Endothelial cell of umbilical vein (primary cell): ENCODE results near the gene RAB4B. TPM values are rescaled to one million over a fixed set of nuclear protein-coding genes. Genes with fewer than 3 reads are reported as not detected.

ENCODE experiments used
- BruUV-seq: library from RNA; stranded (reverse); fragments of 400-500 nt; replicated peaks from 2 replicates; lab custom pipeline; 2021; lab: Mats Ljungman, UMichigan
- CTCF ChIA-PET: fragments of 300-600, 350-600 bp; sonication (Branson Sonifier 250); formaldehyde crosslinking; loops from one replicate; lab custom pipeline; 2021; ENCODE audit warnings: antibody characterized with exemption, inconsistent platforms; lab: Charles Lee
- POLR2A ChIA-PET: fragments of 300-600, 350-600 bp; sonication (Branson Sonifier 250); formaldehyde crosslinking; loops from one replicate; lab custom pipeline; 2021; ENCODE audit warnings: antibody characterized with exemption, inconsistent platforms; lab: Charles Lee
- DNase-seq: peaks from one replicate; pipeline ENCODE4 v3.0.0-alpha.2; 2011; ENCODE audit warnings: low read depth, low spot score
- FAIRE-seq: peaks from 2 replicates; lab custom pipeline; 2011; peaks lifted over from hg19 to GRCh38; lab: Jason Lieb, UNC
- H2AFZ ChIP-seq: 2 replicates; pipeline ENCODE4 v1.6.0; 2012; ENCODE audit warnings: low read depth, low read length, control low read depth, inconsistent platforms
- H3K27ac ChIP-seq: 2 replicates; pipeline ENCODE4 v1.5.1; 2011; ENCODE audit warnings: low read depth, mild to moderate bottlenecking, control low read depth, low read length, moderate library complexity; ENCODE audit not compliant: insufficient read depth
- H3K27me3 ChIP-seq, 2 experiments: 2 replicates each; pipeline versions ENCODE4 v1.6.0 to v1.6.1; 2011; ENCODE audit warnings: low read length in 2 of 2, mixed read lengths in 1 of 2; ENCODE audit not compliant: control insufficient read depth in 2 of 2, insufficient read depth in 2 of 2
- H3K36me3 ChIP-seq, 2 experiments: 2 replicates in 1 of 2; 3 replicates in 1 of 2; pipeline ENCODE4 v1.5.1; 2011; ENCODE audit warnings: low read length in 2 of 2, mild to moderate bottlenecking in 1 of 2, moderate library complexity in 1 of 2; ENCODE audit not compliant: control insufficient read depth in 2 of 2, insufficient read depth in 2 of 2; ENCODE audit errors: extremely low read depth in 1 of 2
- H3K4me1 ChIP-seq: 3 replicates; pipeline ENCODE4 v1.5.1; 2011; ENCODE audit warnings: mild to moderate bottlenecking, low read length; ENCODE audit not compliant: control insufficient read depth, insufficient read depth; ENCODE audit errors: extremely low read depth
- H3K4me2 ChIP-seq: 2 replicates; pipeline ENCODE4 v1.6.1; 2011; ENCODE audit warnings: low read length, control low read depth, mixed read lengths; ENCODE audit not compliant: insufficient read depth
- H3K4me3 ChIP-seq, 3 experiments: fragments of 200-600 bp in 1 of 3; sonication (generic), shearing (Covaris generic) in 1 of 3; replicated peaks in 1 of 3; 2 replicates each; pipeline ENCODE4 v1.5.1; 2011 to 2016; ENCODE audit warnings: control low read depth in 3 of 3, low read length in 3 of 3, mild to moderate bottlenecking in 2 of 3, inconsistent platforms in 1 of 3, low read depth in 1 of 3, moderate library complexity in 1 of 3; ENCODE audit not compliant: insufficient read depth in 1 of 3
- H3K79me2 ChIP-seq: 2 replicates; pipeline ENCODE4 v1.6.0; 2012; ENCODE audit warnings: low read length, inconsistent platforms; ENCODE audit not compliant: control insufficient read depth, insufficient read depth
- H3K9ac ChIP-seq: replicated peaks from 2 replicates; pipeline ENCODE3; 2011; ENCODE audit warnings: low read length, control low read depth; ENCODE audit not compliant: insufficient read depth; ENCODE audit errors: extremely low read depth
- H3K9me1 ChIP-seq: replicated peaks from 3 replicates; pipeline ENCODE4 v1.6.0; 2011; ENCODE audit warnings: mild to moderate bottlenecking, low read length; ENCODE audit not compliant: control insufficient read depth, insufficient read depth; ENCODE audit errors: extremely low read depth
- H3K9me3 ChIP-seq: replicated peaks from 2 replicates; pipeline ENCODE4 v1.5.1; 2012; ENCODE audit warnings: low read length, inconsistent platforms; ENCODE audit not compliant: control insufficient read depth, insufficient read depth
- H4K20me1 ChIP-seq: replicated peaks from 2 replicates; pipeline ENCODE3; 2011; ENCODE audit warnings: mild to moderate bottlenecking, low read length; ENCODE audit not compliant: control insufficient read depth, insufficient read depth; ENCODE audit errors: extremely low read depth
- CTCF ChIP-seq, 2 donors: IDR thresholded peaks; 1 replicate in 1 of 2; 2 replicates in 1 of 2; pipeline ENCODE4 v1.5.1; 2011; ENCODE audit warnings: low read length in 2 of 2, mild to moderate bottlenecking in 2 of 2, moderate library complexity in 2 of 2, control low read depth in 1 of 2, inconsistent platforms in 1 of 2, low read depth in 1 of 2; ENCODE audit not compliant: insufficient read depth in 1 of 2; ENCODE audit errors: extremely low read depth in 1 of 2
- EZH2 ChIP-seq: IDR thresholded peaks from 2 replicates; pipeline ENCODE4 v1.6.1; 2012; ENCODE audit warnings: borderline replicate concordance, low read depth, mild to moderate bottlenecking, moderate library complexity, low read length, inconsistent platforms; ENCODE audit not compliant: severe bottlenecking
- FOS ChIP-seq: IDR thresholded peaks from 2 replicates; pipeline ENCODE4 v1.6.1; 2011; ENCODE audit warnings: mild to moderate bottlenecking, low read length, moderate library complexity, borderline replicate concordance; ENCODE audit not compliant: insufficient read depth
- GATA2 ChIP-seq: IDR thresholded peaks from 2 replicates; pipeline ENCODE4 v1.7.0; 2011; ENCODE audit warnings: low read depth, mild to moderate bottlenecking, moderate library complexity, mixed read lengths, low read length; ENCODE audit not compliant: insufficient read length, insufficient read depth
- JUN ChIP-seq: IDR thresholded peaks from 2 replicates; pipeline ENCODE4 v1.6.1; 2011; ENCODE audit warnings: borderline replicate concordance, low read depth; ENCODE audit not compliant: insufficient read length, insufficient read depth
- MAX ChIP-seq: IDR thresholded peaks from 2 replicates; pipeline ENCODE4 v1.6.1; 2011; ENCODE audit not compliant: insufficient read depth, insufficient read length
- MYC ChIP-seq: IDR thresholded peaks from one replicate; pipeline ENCODE4 v1.6.1; 2011; ENCODE audit warnings: mild to moderate bottlenecking, low read depth, low read length
- POLR2A ChIP-seq: IDR thresholded peaks from 2 replicates; pipeline ENCODE4 v1.6.1; 2012; ENCODE audit warnings: low read depth, mild to moderate bottlenecking, control low read depth, low read length
- POLR2AphosphoS5 ChIP-seq: IDR thresholded peaks from 2 replicates; pipeline ENCODE4 v1.6.1; 2012; ENCODE audit warnings: low read depth, mild to moderate bottlenecking, control low read depth, low read length, moderate library complexity; ENCODE audit not compliant: insufficient read depth
- dilution Hi-C: fragments of 300-500 bp; cut with MboI; formaldehyde crosslinking; loops from one replicate; pipeline ENCODE4 v1.15.0; 2019; ENCODE audit warnings: low sequenced_read_pairs; ENCODE audit not compliant: extremely low pct_ligation_motif_present
- intact Hi-C: fragments of 100-400 bp; cut with micrococcal nuclease; formaldehyde crosslinking; loops from one replicate; pipeline ENCODE4 v1.10.0; 2022
- polyA plus RNA-seq, 4 experiments: library from polyadenylated mRNA; depleted of rRNA in 3 of 4; stranded (reverse) in 3 of 4; unstranded in 1 of 4; fragments of >200 nt; gene quantifications; 2 replicates each; pipeline versions ENCODE4 v1.2.1 to v1.2.3, GENCODE V29; 2011 to 2012; ENCODE audit warnings: missing spikeins in 1 of 4
- total RNA-seq: library from RNA; stranded (reverse); gene quantifications from 2 replicates; pipeline ENCODE4 v1.2.3, GENCODE V29; 2021

Gene RAB4B
- total and polyA plus RNA-seq, 2 donors (not counting 3 experiments of a cell fraction or from before 2014, with no cell fraction given): 33.6 to 61.0 TPM

- Histone ChIP-seq H3K79me2 (peaks cover 40% of the 10 kb centered on the region), H3K27ac (peak within 1 kb of the TSS; percentile 94), H3K4me2 (peak within 1 kb of the TSS; percentile 85), H2AFZ (peak within 1 kb of the TSS; percentile 67), H3K27me3 (no peaks in the 10 kb centered on the region), H3K9me1 (no peaks in the 10 kb centered on the region), H3K9ac (peak within 1 kb of the TSS; percentile 98), H3K4me1 (peaks cover 28% of the 10 kb centered on the region), H4K20me1 (no peaks in the 10 kb centered on the region), H3K36me3 (no peaks in the 10 kb centered on the region), H3K4me3 (peak within 1 kb of the TSS; percentile 56 to 86 (median 73)), H3K9me3 (no peaks in the 10 kb centered on the region)
- TF ChIP-seq POLR2A: peak; percentile 76
- TF ChIP-seq JUN: no peak
- no peak for TF ChIP-seq EZH2
- peak; percentile 41 for TF ChIP-seq MYC
- TF ChIP-seq MAX: peak; percentile 98
- TF ChIP-seq FOS: no peak
- TF ChIP-seq CTCF (IDR thresholded peaks at IDR 0.05; ENCODE audit: extremely low read depth in 1 of 2, insufficient read depth in 1 of 2, low read depth in 1 of 2, low read length in 2 of 2): no peak
- no peak for TF ChIP-seq GATA2
- peak; percentile 78 for TF ChIP-seq POLR2AphosphoS5
- BruUV-seq: TSS peak; percentile 94
- intact Hi-C loops (loop anchor here (1.0 kb wide), 5 partner anchors 33 to 87 kb away; partner anchors contain the start of genes ITPKC and NUMBL), dilution Hi-C loops (no loop called here)
- CTCF ChIA-PET: interaction anchor here (0.7 to 2.0 kb wide), 10 partner anchors 27 to 87 kb away, joined by 3 to 22 read pairs (median 6); partner anchors contain the start of genes COQ8B, EGLN2, ITPKC and RAB4B
- DNase-seq (peak; percentile 100), FAIRE-seq (peak; percentile 98)
- POLR2A ChIA-PET: interaction anchor here (0.9 to 2.4 kb wide), 6 partner anchors 28 to 104 kb away, joined by 3 to 17 read pairs (median 5); partner anchors contain the start of genes COQ8B, EGLN2, ITPKC and RAB4B
These were observed 27.8 kb upstream of the RAB4B start, which contains the start of gene ACTMAP for GRCh38 chr19:40750058-40750873. Gene ACTMAP (minus strand): TSS chr19:40750477. CDS start chr19:40749803, 674 bp downstream.
